NB4 (cell line): ENCODE measurements around the gene DKC1.
A peak's percentile ranks its signal among the peaks of the same experiment; 100 is the strongest.

Experiments used
- DNase-seq: peaks from one replicate; pipeline ENCODE4 v3.0.0; 2010; ENCODE audit warnings: low read depth
- H3K4me3 ChIP-seq: one replicate; pipeline ENCODE4 v1.5.1; 2011; ENCODE audit warnings: mild to moderate bottlenecking, low read depth, low read length, moderate library complexity
- MAX ChIP-seq: IDR thresholded peaks from 2 replicates; pipeline ENCODE4 v1.6.1; 2011; ENCODE audit warnings: low read depth, low read length
- MYC ChIP-seq: IDR thresholded peaks from 2 replicates; pipeline ENCODE4 v1.6.1; 2011; ENCODE audit warnings: low read depth, low read length
- POLR2A ChIP-seq: IDR thresholded peaks from 2 replicates; pipeline ENCODE4 v1.6.1; 2011; ENCODE audit warnings: mild to moderate bottlenecking; ENCODE audit not compliant: insufficient read length; ENCODE audit errors: extremely low read depth
- TF ChIP-seq, protein P1 (sequence below): IDR thresholded peaks from one replicate; pipeline ENCODE4 v1.5.1; 2012; ENCODE audit warnings: low read depth, low read length

Gene DKC1

DNA sequence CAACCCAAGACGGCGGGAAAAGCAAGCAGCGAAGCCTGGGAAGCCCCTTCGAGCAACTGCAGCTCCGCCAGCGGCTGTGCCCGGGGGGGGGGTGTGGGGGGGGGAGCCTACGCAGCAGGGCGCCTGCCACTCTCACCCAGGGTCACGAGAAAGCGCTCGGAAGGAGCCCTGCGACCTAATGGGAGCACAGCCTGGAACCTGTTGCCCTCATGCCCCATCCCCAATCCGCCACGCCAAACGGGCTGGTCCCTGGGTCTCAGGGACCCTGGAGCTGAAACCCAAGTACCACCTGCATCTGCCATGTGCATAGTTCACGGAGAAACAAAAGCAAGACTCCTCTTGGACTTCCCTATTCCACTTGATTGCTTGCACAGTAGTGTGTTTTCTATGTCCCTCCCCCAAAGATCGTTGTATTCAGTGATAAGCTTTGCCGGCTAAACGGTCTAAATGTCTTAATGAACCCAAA, 11.4 kb upstream of the DKC1 start:
- TF ChIP-seq MAX = peak; percentile 83
- TF ChIP-seq POLR2A = peak; percentile 13
- TF ChIP-seq, protein P1, sequence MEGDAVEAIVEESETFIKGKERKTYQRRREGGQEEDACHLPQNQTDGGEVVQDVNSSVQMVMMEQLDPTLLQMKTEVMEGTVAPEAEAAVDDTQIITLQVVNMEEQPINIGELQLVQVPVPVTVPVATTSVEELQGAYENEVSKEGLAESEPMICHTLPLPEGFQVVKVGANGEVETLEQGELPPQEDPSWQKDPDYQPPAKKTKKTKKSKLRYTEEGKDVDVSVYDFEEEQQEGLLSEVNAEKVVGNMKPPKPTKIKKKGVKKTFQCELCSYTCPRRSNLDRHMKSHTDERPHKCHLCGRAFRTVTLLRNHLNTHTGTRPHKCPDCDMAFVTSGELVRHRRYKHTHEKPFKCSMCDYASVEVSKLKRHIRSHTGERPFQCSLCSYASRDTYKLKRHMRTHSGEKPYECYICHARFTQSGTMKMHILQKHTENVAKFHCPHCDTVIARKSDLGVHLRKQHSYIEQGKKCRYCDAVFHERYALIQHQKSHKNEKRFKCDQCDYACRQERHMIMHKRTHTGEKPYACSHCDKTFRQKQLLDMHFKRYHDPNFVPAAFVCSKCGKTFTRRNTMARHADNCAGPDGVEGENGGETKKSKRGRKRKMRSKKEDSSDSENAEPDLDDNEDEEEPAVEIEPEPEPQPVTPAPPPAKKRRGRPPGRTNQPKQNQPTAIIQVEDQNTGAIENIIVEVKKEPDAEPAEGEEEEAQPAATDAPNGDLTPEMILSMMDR = no peak
- TF ChIP-seq MYC = peak; percentile 80
- peak; percentile 74 for DNase-seq
- H3K4me3 ChIP-seq = peak overlapping the region; percentile 64

GRCh38 chrX:154751669-154752271, 10.9 kb upstream of the DKC1 start:
- TF ChIP-seq, protein P1 = no peak
- TF ChIP-seq MYC = no peak
- TF ChIP-seq MAX = no peak
- no peak for TF ChIP-seq POLR2A
- H3K4me3 ChIP-seq = peak overlapping the region; percentile 64
- no peak for DNase-seq

DNA sequence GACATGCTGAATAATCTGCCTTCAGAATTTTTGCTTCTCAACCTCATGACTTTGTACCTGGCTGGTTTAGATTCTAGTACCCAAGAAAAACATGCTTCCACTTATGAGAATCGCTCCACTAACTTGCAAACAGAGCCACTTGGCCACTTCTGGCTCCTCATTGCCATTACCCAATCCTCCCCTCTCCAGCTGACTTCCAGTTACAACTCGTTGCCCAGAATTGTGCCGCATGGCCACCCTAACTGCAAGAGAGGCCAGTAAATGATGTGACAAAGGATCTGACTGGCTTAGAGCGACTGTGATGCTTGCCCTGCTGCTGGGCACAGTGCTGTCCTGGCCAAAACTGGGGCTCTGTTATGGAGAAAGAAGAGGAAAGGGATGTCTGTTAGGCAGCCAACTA, 4.0 kb upstream of the DKC1 start:
- no peak for DNase-seq
- no peak overlapping the region for H3K4me3 ChIP-seq
- TF ChIP-seq MYC (no peak), POLR2A (no peak), MAX (no peak)
- TF ChIP-seq, protein P1 = no peak

GRCh38 chrX:154761977-154762536, 607 bp upstream of the DKC1 start:
- peak overlapping the region; percentile 67 for H3K4me3 ChIP-seq
- no peak for DNase-seq
- TF ChIP-seq, protein P1 = no peak
- TF ChIP-seq MAX (peak; percentile 46; the same call in 1 of the 2 replicates), MYC (peak; percentile 49; the same call in 1 of the 2 replicates)

DNA sequence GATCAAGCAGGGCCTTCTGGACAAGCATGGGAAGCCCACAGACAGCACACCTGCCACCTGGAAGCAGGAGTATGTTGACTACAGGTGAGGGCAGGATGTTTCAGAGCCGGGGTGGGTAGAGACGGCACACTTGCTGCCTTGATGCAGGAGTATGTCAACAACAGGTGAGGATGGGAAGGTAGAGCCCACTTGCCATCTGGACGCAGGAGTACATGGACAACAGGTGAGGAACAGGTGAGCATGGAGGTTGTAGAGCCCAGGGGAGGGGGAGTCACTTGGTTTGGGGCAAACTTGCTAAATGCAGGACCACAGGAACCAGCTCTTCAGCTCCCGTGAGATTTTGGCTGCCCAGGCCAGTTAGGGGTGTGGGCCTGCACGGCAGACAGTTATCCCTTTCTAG, 12.0 kb downstream of the DKC1 start:
- no peak overlapping the region for H3K4me3 ChIP-seq
- DNase-seq = no peak
- TF ChIP-seq MYC (no peak), MAX (no peak), POLR2A (no peak)
- TF ChIP-seq, protein P1 = no peak
